ENCODE measurements around the gene DCDC1. TPM values are rescaled to one million over a fixed set of nuclear protein-coding genes. Genes with fewer than 3 reads are reported as not detected.

Gene DCDC1
- total RNA-seq, 1 donor from 2014 or later, result 6.9 TPM

DNA sequence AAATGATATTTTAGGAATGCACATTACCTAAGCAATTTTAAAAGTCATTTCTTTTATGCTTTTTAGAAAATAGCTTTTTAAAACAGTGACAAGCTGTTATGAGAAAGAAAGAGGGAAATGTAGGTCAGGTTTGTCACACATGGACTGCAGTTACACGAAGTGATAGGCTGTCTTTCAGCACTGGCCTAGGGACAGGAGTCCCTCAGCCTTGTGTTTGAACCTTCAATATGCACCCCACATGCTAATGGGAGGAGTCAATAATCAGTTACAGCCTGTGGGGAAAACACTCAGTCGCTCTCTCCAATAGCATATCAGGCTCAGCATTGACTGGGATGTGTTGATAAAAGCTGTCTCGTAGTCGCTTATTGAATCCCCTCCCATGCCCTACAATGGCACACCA lies 45.9 kb upstream of the DCDC1 start:
- H3K4me1 Mint-ChIP-seq (ENCODE audit: low read depth), result peaks cover 10% of the 10 kb centered on the region
- TF ChIP-seq, protein P1, sequence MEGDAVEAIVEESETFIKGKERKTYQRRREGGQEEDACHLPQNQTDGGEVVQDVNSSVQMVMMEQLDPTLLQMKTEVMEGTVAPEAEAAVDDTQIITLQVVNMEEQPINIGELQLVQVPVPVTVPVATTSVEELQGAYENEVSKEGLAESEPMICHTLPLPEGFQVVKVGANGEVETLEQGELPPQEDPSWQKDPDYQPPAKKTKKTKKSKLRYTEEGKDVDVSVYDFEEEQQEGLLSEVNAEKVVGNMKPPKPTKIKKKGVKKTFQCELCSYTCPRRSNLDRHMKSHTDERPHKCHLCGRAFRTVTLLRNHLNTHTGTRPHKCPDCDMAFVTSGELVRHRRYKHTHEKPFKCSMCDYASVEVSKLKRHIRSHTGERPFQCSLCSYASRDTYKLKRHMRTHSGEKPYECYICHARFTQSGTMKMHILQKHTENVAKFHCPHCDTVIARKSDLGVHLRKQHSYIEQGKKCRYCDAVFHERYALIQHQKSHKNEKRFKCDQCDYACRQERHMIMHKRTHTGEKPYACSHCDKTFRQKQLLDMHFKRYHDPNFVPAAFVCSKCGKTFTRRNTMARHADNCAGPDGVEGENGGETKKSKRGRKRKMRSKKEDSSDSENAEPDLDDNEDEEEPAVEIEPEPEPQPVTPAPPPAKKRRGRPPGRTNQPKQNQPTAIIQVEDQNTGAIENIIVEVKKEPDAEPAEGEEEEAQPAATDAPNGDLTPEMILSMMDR (IDR thresholded peaks at IDR 0.05; ENCODE audit: unreplicated experiment), result no peak

GRCh38 chr11:31414338-31414737 lies 44.8 kb upstream of the DCDC1 start:
- H3K4me1 Mint-ChIP-seq (ENCODE audit: low read depth), result no peaks in the 10 kb centered on the region
- TF ChIP-seq, protein P1 (IDR thresholded peaks at IDR 0.05; ENCODE audit: unreplicated experiment), result no peak
- no peaks in the 10 kb centered on the region for H3K27me3 Mint-ChIP-seq
- no peak overlapping the region for H3K4me3 Mint-ChIP-seq (ENCODE audit: low read depth)
- H3K27ac Mint-ChIP-seq, result no peak overlapping the region
- H3K9me3 Mint-ChIP-seq (ENCODE audit: low read depth), result peaks cover 5% of the 10 kb centered on the region
- peaks cover 14% of the 10 kb centered on the region for H3K36me3 Mint-ChIP-seq (ENCODE audit: insufficient read depth)
- no peak for DNase-seq (ENCODE audit: low spot score, unreplicated experiment)

More for the DNA sequence above, 45.9 kb upstream of the DCDC1 start:
- H3K9me3 Mint-ChIP-seq (ENCODE audit: low read depth), result peaks cover 5% of the 10 kb centered on the region
- H3K36me3 Mint-ChIP-seq (ENCODE audit: insufficient read depth), result peaks cover 14% of the 10 kb centered on the region
- no peak for DNase-seq (ENCODE audit: low spot score, unreplicated experiment)
- H3K27ac Mint-ChIP-seq, result no peak overlapping the region
- no peak overlapping the region for H3K4me3 Mint-ChIP-seq (ENCODE audit: low read depth)
- H3K27me3 Mint-ChIP-seq, result no peaks in the 10 kb centered on the region

GRCh38 chr11:31412946-31413345 lies 43.4 kb upstream of the DCDC1 start:
- H3K4me3 Mint-ChIP-seq (ENCODE audit: low read depth), result no peak overlapping the region
- H3K4me1 Mint-ChIP-seq (ENCODE audit: low read depth), result no peaks in the 10 kb centered on the region
- TF ChIP-seq, protein P1 (IDR thresholded peaks at IDR 0.05; ENCODE audit: unreplicated experiment), result no peak
- no peaks in the 10 kb centered on the region for H3K27me3 Mint-ChIP-seq
- H3K9me3 Mint-ChIP-seq (ENCODE audit: low read depth), result peaks cover 5% of the 10 kb centered on the region
- H3K27ac Mint-ChIP-seq, result no peak overlapping the region
- no peak for DNase-seq (ENCODE audit: low spot score, unreplicated experiment)
- peaks cover 14% of the 10 kb centered on the region for H3K36me3 Mint-ChIP-seq (ENCODE audit: insufficient read depth)

GRCh38 chr11:31408201-31408600 lies 38.7 kb upstream of the DCDC1 start:
- Mint-ChIP-seq H3K9me3 (ENCODE audit: low read depth) (peaks cover 5% of the 10 kb centered on the region), H3K4me3 (ENCODE audit: low read depth) (no peak overlapping the region), H3K27ac (no peak overlapping the region), H3K27me3 (no peaks in the 10 kb centered on the region), H3K36me3 (ENCODE audit: insufficient read depth) (peaks cover 10% of the 10 kb centered on the region), H3K4me1 (ENCODE audit: low read depth) (no peaks in the 10 kb centered on the region)
- no peak for DNase-seq (ENCODE audit: low spot score, unreplicated experiment)
- TF ChIP-seq, protein P1 (IDR thresholded peaks at IDR 0.05; ENCODE audit: unreplicated experiment), result no peak

- no peaks in the 10 kb centered on the region for H3K27me3 Mint-ChIP-seq
- H3K9me3 Mint-ChIP-seq (ENCODE audit: low read depth), result peaks cover 4% of the 10 kb centered on the region
- H3K4me3 Mint-ChIP-seq (ENCODE audit: low read depth), result no peak overlapping the region
- DNase-seq (ENCODE audit: low spot score, unreplicated experiment), result no peak
- H3K4me1 Mint-ChIP-seq (ENCODE audit: low read depth), result no peaks in the 10 kb centered on the region
- TF ChIP-seq, protein P1 (IDR thresholded peaks at IDR 0.05; ENCODE audit: unreplicated experiment), result no peak
- peaks cover 19% of the 10 kb centered on the region for H3K36me3 Mint-ChIP-seq (ENCODE audit: insufficient read depth)
- no peak overlapping the region for H3K27ac Mint-ChIP-seq
Observed at GRCh38 chr11:31404614-31405013, 35.1 kb upstream of the DCDC1 start.
